ENCODE measurements around the gene MYH7B. TPM values are rescaled to one million over a fixed set of nuclear protein-coding genes. Genes with fewer than 3 reads are reported as not detected.

MYH7B gene
- total and polyA plus RNA-seq, 5 donors, result 43.3 to 134 (median 125) TPM

GRCh38 chr20:34977365-34978091, 21.9 kb downstream of the MYH7B start:
- Histone ChIP-seq H3K4me1 (ENCODE audit: control insufficient read depth, insufficient read depth, low read length) (no peaks in the 10 kb centered on the region), H3K27ac (ENCODE audit: low read length) (peak overlapping the region; percentile 93), H3K27me3 (ENCODE audit: control insufficient read depth, insufficient read depth) (no peaks in the 10 kb centered on the region), H3K4me3 (ENCODE audit: low read length) (peak overlapping the region; percentile 48), H3K9me3 (ENCODE audit: control insufficient read depth, low read length) (no peaks in the 10 kb centered on the region)
- WGBS, result 42% methylated on average over 17 of the region's 17 CpGs
- intact Hi-C loops (cut with DNase I), result no loop called here
- ATAC-seq, result peak; percentile 48 to 54
- peak in 1 of 3 donors; percentile 76 for DNase-seq

- Histone ChIP-seq H3K27me3 (ENCODE audit: control insufficient read depth, insufficient read depth) (no peaks in the 10 kb centered on the region), H3K9me3 (ENCODE audit: control insufficient read depth, low read length) (no peaks in the 10 kb centered on the region), H3K27ac (ENCODE audit: low read length) (peak overlapping the region; percentile 86), H3K4me3 (ENCODE audit: low read length) (peak overlapping the region; percentile 48), H3K4me1 (ENCODE audit: control insufficient read depth, insufficient read depth, low read length) (no peaks in the 10 kb centered on the region)
- DNase-seq, result peak in 1 of 3 donors; percentile 50
- WGBS, result 62% methylated on average over 10 of the region's 10 CpGs
- peak; percentile 34 to 45 for ATAC-seq
- intact Hi-C loops (cut with DNase I), result no loop called here
Observed at GRCh38 chr20:34978092-34978744, 22.6 kb downstream of the MYH7B start.

GRCh38 chr20:34979366-34980153, 23.9 kb downstream of the MYH7B start:
- 66% methylated on average over 42 of the region's 42 CpGs for WGBS
- Histone ChIP-seq H3K27me3 (ENCODE audit: control insufficient read depth, insufficient read depth) (no peaks in the 10 kb centered on the region), H3K9me3 (ENCODE audit: control insufficient read depth, low read length) (no peaks in the 10 kb centered on the region), H3K27ac (ENCODE audit: low read length) (peak overlapping the region; percentile 86), H3K4me3 (ENCODE audit: low read length) (peak overlapping the region; percentile 48), H3K4me1 (ENCODE audit: control insufficient read depth, insufficient read depth, low read length) (no peaks in the 10 kb centered on the region)
- peak; percentile 44 to 51 for ATAC-seq
- intact Hi-C loops (cut with DNase I), result no loop called here
- DNase-seq, result peak; percentile 57 to 81 (median 78)

- DNase-seq (peak in 2 of 3 donors; percentile 28 to 62), ATAC-seq (peak in 1 of 2 donors; percentile 5)
- intact Hi-C loops (cut with DNase I), result no loop called here
- Histone ChIP-seq H3K4me3 (ENCODE audit: low read length) (no peak overlapping the region), H3K27ac (ENCODE audit: low read length) (peak overlapping the region; percentile 68), H3K27me3 (ENCODE audit: control insufficient read depth, insufficient read depth) (no peaks in the 10 kb centered on the region), H3K4me1 (ENCODE audit: control insufficient read depth, insufficient read depth, low read length) (no peaks in the 10 kb centered on the region), H3K9me3 (ENCODE audit: control insufficient read depth, low read length) (no peaks in the 10 kb centered on the region)
- WGBS, result 82% methylated on average over 22 of the region's 22 CpGs
Observed at GRCh38 chr20:34980543-34981233, 25.0 kb downstream of the MYH7B start.

- Histone ChIP-seq H3K27ac (ENCODE audit: low read length) (peak overlapping the region; percentile 19), H3K9me3 (ENCODE audit: control insufficient read depth, low read length) (no peaks in the 10 kb centered on the region), H3K27me3 (ENCODE audit: control insufficient read depth, insufficient read depth) (no peaks in the 10 kb centered on the region), H3K4me3 (ENCODE audit: low read length) (no peak overlapping the region), H3K4me1 (ENCODE audit: control insufficient read depth, insufficient read depth, low read length) (no peaks in the 10 kb centered on the region)
- intact Hi-C loops (cut with DNase I), result no loop called here
- WGBS, result 79% methylated on average over 21 of the region's 21 CpGs
- DNase-seq (peak in 2 of 3 donors; percentile 9 to 56), ATAC-seq (no peak)
Observed at GRCh38 chr20:34982270-34983088, 26.8 kb downstream of the MYH7B start.

- intact Hi-C loops (cut with DNase I), result no loop called here
- H3K4me1 ChIP-seq (ENCODE audit: control insufficient read depth, insufficient read depth, low read length), result no peaks in the 10 kb centered on the region
- H3K27ac ChIP-seq (ENCODE audit: low read length), result no peak overlapping the region
- ATAC-seq, result no peak
- H3K27me3 ChIP-seq (ENCODE audit: control insufficient read depth, insufficient read depth), result no peaks in the 10 kb centered on the region
- H3K9me3 ChIP-seq (ENCODE audit: control insufficient read depth, low read length), result no peaks in the 10 kb centered on the region
- no peak overlapping the region for H3K4me3 ChIP-seq (ENCODE audit: low read length)
- WGBS, result 35% methylated on average over 5 of the region's 5 CpGs
- DNase-seq, result peak in 2 of 3 donors; percentile 16 to 37
Observed at GRCh38 chr20:34983089-34983820, 27.6 kb downstream of the MYH7B start.

- Histone ChIP-seq H3K9me3 (ENCODE audit: control insufficient read depth, low read length) (no peaks in the 10 kb centered on the region), H3K27me3 (ENCODE audit: control insufficient read depth, insufficient read depth) (no peaks in the 10 kb centered on the region), H3K4me3 (ENCODE audit: low read length) (no peak overlapping the region), H3K4me1 (ENCODE audit: control insufficient read depth, insufficient read depth, low read length) (no peaks in the 10 kb centered on the region), H3K27ac (ENCODE audit: low read length) (no peak overlapping the region)
- intact Hi-C loops (cut with DNase I), result no loop called here
- no peak for ATAC-seq
- 32% methylated on average over 14 of the region's 14 CpGs for WGBS
- DNase-seq, result peak; percentile 8 to 36 (median 19)
Observed at GRCh38 chr20:34983995-34984735, 28.5 kb downstream of the MYH7B start.

GRCh38 chr20:34984756-34985261, 29.1 kb downstream of the MYH7B start:
- H3K9me3 ChIP-seq (ENCODE audit: control insufficient read depth, low read length), result no peaks in the 10 kb centered on the region
- no peak overlapping the region for H3K4me3 ChIP-seq (ENCODE audit: low read length)
- 70% methylated on average over 18 of the region's 18 CpGs for WGBS
- ATAC-seq (peak in 1 of 2 donors; percentile 4), DNase-seq (peak; percentile 19 to 60 (median 47))
- no peaks in the 10 kb centered on the region for H3K27me3 ChIP-seq (ENCODE audit: control insufficient read depth, insufficient read depth)
- intact Hi-C loops (cut with DNase I), result no loop called here
- H3K27ac ChIP-seq (ENCODE audit: low read length), result peak overlapping the region; percentile 4
- H3K4me1 ChIP-seq (ENCODE audit: control insufficient read depth, insufficient read depth, low read length), result no peaks in the 10 kb centered on the region
